Effector memory CD4-positive, alpha-beta T cell (primary cell): ENCODE results near the gene BTBD8.

Experiments
- DNase-seq, 3 donors: peaks; one replicate each; pipeline ENCODE4 v3.0.0-alpha.2; 2020
- H3K27ac ChIP-seq: 2 replicates; pipeline ENCODE4 v1.7.0; 2013; ENCODE audit warnings: mild to moderate bottlenecking, low read length, moderate library complexity; ENCODE audit not compliant: insufficient read depth, poor library complexity, severe bottlenecking
- H3K27me3 ChIP-seq: replicated peaks from 2 replicates; pipeline ENCODE4 v1.7.0; 2013; ENCODE audit warnings: mild to moderate bottlenecking, low read length; ENCODE audit not compliant: insufficient read depth, control insufficient read depth, poor library complexity, severe bottlenecking
- H3K36me3 ChIP-seq: 2 replicates; pipeline ENCODE4 v1.7.0; 2013; ENCODE audit warnings: mild to moderate bottlenecking, low read length, moderate library complexity; ENCODE audit not compliant: control insufficient read depth, insufficient read depth
- H3K4me1 ChIP-seq: 2 replicates; pipeline ENCODE4 v1.7.0; 2013; ENCODE audit warnings: low read length, mild to moderate bottlenecking; ENCODE audit not compliant: control insufficient read depth, insufficient read depth, poor library complexity, severe bottlenecking
- H3K4me3 ChIP-seq: 2 replicates; pipeline ENCODE4 v1.7.0; 2013; ENCODE audit warnings: low read length, low read depth, mild to moderate bottlenecking; ENCODE audit not compliant: insufficient read depth, poor library complexity, severe bottlenecking
- H3K9me3 ChIP-seq: 2 replicates; pipeline ENCODE4 v1.7.0; 2013; ENCODE audit warnings: mild to moderate bottlenecking, low read length, moderate library complexity; ENCODE audit not compliant: control insufficient read depth

BTBD8 gene

DNA sequence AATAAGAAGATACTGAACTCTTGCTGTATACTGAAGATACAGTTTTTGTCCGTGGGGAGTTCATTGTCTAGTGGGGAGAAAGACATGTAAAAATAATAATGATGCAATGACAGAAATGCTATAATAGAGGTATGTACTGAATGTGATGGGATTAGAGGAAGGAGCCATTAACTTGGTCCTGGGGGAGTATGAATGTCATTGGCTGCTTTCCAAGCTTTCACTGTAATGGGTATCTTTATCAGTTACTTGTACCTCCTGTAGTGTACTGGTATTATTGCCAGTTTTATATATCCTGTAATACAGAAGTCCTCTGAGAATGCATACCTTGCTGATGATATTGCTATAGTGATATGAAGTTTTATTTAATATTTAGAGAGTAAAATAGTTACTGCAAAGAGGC, 7.4 kb downstream of the BTBD8 start:
- H3K27me3 ChIP-seq, result no peaks in the 10 kb centered on the region
- no peak for DNase-seq
- no peak overlapping the region for H3K4me3 ChIP-seq
- H3K27ac ChIP-seq, result no peak overlapping the region
- H3K4me1 ChIP-seq, result no peaks in the 10 kb centered on the region
- H3K9me3 ChIP-seq, result peaks cover 4% of the 10 kb centered on the region
- H3K36me3 ChIP-seq, result no peaks in the 10 kb centered on the region

- Histone ChIP-seq H3K27me3 (no peaks in the 10 kb centered on the region), H3K9me3 (peaks cover 3% of the 10 kb centered on the region), H3K4me1 (no peaks in the 10 kb centered on the region), H3K4me3 (no peak overlapping the region), H3K36me3 (no peaks in the 10 kb centered on the region), H3K27ac (no peak overlapping the region)
- no peak for DNase-seq
Measured at GRCh38 chr1:92091625-92092024, 11.5 kb downstream of the BTBD8 start.

DNA sequence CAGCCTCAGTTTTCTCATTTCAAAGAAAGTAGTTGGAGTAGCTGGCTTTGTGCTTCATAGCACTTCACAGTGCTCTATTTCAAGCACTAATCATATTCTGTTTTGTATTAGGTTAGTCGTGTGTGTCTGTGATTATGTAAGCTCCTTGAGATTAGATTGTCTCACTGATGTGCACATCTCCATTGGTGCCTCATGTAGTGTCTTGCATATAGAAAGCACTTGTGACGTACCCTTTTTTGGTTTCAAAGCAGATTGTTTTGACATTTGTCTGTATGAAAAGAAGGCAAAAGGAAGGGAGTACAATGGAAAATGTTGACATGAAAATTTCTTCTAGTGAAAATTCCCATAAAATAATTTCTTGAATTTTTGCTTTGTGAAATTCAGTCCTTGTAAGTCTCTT, 13.9 kb downstream of the BTBD8 start:
- Histone ChIP-seq H3K27me3 (no peaks in the 10 kb centered on the region), H3K27ac (no peak overlapping the region), H3K4me1 (no peaks in the 10 kb centered on the region), H3K9me3 (no peaks in the 10 kb centered on the region), H3K4me3 (no peak overlapping the region), H3K36me3 (no peaks in the 10 kb centered on the region)
- no peak for DNase-seq

DNA sequence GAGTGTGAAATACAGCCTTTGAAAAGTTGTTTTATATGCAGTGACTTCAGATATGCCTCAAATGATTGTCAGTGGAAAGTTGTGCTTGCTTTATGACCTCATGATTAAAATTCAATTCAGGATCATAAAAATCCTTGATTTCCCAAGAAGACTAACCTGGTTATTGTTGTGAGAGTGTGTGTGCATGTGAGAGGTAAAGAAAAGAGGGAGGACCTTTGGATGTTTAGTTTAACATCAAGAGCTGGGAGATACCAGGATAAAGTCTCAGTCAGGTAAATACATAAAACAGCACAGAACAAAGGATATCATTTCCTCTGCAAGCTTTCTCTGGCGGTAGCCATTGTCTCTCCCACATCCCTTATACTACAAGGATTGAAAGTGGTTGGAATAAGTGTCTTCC, 14.4 kb downstream of the BTBD8 start:
- no peaks in the 10 kb centered on the region for H3K4me1 ChIP-seq
- H3K9me3 ChIP-seq, result no peaks in the 10 kb centered on the region
- no peaks in the 10 kb centered on the region for H3K36me3 ChIP-seq
- H3K4me3 ChIP-seq, result no peak overlapping the region
- no peak for DNase-seq
- H3K27ac ChIP-seq, result no peak overlapping the region
- H3K27me3 ChIP-seq, result no peaks in the 10 kb centered on the region

DNA sequence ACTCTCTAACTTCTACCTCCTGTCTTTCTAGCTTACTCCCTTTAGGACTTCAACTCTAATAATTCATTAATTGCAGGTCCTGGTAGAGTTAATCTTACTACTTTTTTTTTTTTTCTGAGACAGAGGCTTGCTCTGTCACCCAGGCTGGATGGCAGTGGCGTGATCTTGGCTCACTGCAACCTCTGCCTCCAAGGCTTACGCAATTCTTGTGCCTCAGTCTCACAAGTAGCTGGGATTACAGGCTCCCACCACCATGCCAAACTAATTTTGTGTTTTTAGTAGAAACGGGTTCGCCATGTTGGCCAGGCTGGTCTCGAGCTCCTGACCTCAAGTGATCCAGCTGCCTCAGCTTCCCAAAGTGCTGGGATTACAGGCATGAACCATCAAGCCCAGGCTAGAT, 15.7 kb downstream of the BTBD8 start:
- DNase-seq, result no peak
- Histone ChIP-seq H3K9me3 (no peaks in the 10 kb centered on the region), H3K4me3 (no peak overlapping the region), H3K27ac (no peak overlapping the region), H3K4me1 (no peaks in the 10 kb centered on the region), H3K36me3 (no peaks in the 10 kb centered on the region), H3K27me3 (no peaks in the 10 kb centered on the region)

DNA sequence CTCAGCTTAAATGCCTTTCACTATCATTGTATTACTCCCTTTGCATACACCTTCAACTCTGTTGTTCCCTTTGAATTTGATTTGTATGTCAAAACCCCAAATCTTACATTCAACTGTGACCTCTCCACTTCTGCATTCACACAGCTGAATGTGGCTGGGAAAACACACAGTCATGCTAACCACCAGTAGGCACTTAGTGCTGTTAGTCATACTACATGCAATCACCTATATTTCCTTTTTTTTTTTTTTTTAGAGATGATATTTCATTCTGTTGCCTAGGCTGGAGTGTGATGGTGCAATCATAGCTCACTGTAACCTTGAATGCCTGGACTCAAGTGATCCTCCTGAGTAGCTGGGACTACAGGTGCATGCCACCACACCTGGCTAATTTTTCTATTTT, 16.2 kb downstream of the BTBD8 start:
- DNase-seq, result no peak
- Histone ChIP-seq H3K4me1 (no peaks in the 10 kb centered on the region), H3K27me3 (no peaks in the 10 kb centered on the region)

GRCh38 chr1:92105546-92106081, 25.5 kb downstream of the BTBD8 start:
- H3K4me1 ChIP-seq, result no peaks in the 10 kb centered on the region
- no peak for DNase-seq
- no peak overlapping the region for H3K27ac ChIP-seq
- no peaks in the 10 kb centered on the region for H3K27me3 ChIP-seq
- no peaks in the 10 kb centered on the region for H3K36me3 ChIP-seq
- H3K4me3 ChIP-seq, result no peak overlapping the region
- H3K9me3 ChIP-seq, result no peaks in the 10 kb centered on the region

More for the DNA sequence above, 16.2 kb downstream of the BTBD8 start:
- Histone ChIP-seq H3K27ac (no peak overlapping the region), H3K4me3 (no peak overlapping the region), H3K36me3 (no peaks in the 10 kb centered on the region), H3K9me3 (no peaks in the 10 kb centered on the region)

GRCh38 chr1:92108631-92109030, 28.5 kb downstream of the BTBD8 start:
- no peak for DNase-seq
- Histone ChIP-seq H3K9me3 (no peaks in the 10 kb centered on the region), H3K36me3 (no peaks in the 10 kb centered on the region), H3K27me3 (no peaks in the 10 kb centered on the region), H3K4me3 (no peak overlapping the region), H3K4me1 (no peaks in the 10 kb centered on the region), H3K27ac (no peak overlapping the region)

GRCh38 chr1:92117526-92117925, 37.4 kb downstream of the BTBD8 start:
- DNase-seq, result no peak
- Histone ChIP-seq H3K4me3 (no peak overlapping the region), H3K27me3 (no peaks in the 10 kb centered on the region), H3K4me1 (no peaks in the 10 kb centered on the region), H3K27ac (no peak overlapping the region), H3K9me3 (no peaks in the 10 kb centered on the region), H3K36me3 (no peaks in the 10 kb centered on the region)

DNA sequence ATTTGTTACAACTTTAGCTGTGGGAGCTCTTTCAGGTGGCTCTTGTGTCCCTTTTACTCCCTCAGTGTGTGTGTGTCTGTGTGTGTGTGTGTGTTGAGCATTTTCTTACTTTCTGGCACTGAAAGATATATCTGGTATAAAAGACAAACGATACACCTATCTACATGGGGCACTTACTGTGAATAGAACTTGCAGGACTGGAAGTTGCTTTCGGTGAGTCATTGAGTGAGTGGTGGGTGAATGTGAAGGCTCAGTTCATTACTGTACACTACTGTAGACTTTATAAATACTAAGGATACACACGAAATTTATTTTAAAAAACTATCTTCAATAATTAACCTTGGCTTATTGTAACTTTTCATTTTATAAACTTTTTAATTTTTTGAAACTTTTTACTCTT, 38.7 kb downstream of the BTBD8 start:
- H3K4me3 ChIP-seq, result no peak overlapping the region
- H3K4me1 ChIP-seq, result no peaks in the 10 kb centered on the region
- H3K27ac ChIP-seq, result no peak overlapping the region
- no peaks in the 10 kb centered on the region for H3K9me3 ChIP-seq
- H3K36me3 ChIP-seq, result no peaks in the 10 kb centered on the region
- no peak for DNase-seq
- no peaks in the 10 kb centered on the region for H3K27me3 ChIP-seq

- H3K9me3 ChIP-seq, result no peaks in the 10 kb centered on the region
- H3K27me3 ChIP-seq, result no peaks in the 10 kb centered on the region
- no peak overlapping the region for H3K4me3 ChIP-seq
- no peak for DNase-seq
- no peaks in the 10 kb centered on the region for H3K36me3 ChIP-seq
- no peak overlapping the region for H3K27ac ChIP-seq
- no peaks in the 10 kb centered on the region for H3K4me1 ChIP-seq
Measured at GRCh38 chr1:92123868-92124267, 43.7 kb downstream of the BTBD8 start.
